NK-92 treated with Interleukin-12 subunit alpha and Interleukin-12 subunit beta, amount 100 ng/mL, for 24 hours (cell line): ENCODE results near the gene COX7A2L.

Experiments used
- DNase-seq: peaks from one replicate; lab custom pipeline; 2025; lab: John Stamatoyannopoulos, UW

Gene COX7A2L

GRCh38 chr2:42317945-42318344 is 43.1 kb downstream of the COX7A2L start:
- DNase-seq: no peak

DNA sequence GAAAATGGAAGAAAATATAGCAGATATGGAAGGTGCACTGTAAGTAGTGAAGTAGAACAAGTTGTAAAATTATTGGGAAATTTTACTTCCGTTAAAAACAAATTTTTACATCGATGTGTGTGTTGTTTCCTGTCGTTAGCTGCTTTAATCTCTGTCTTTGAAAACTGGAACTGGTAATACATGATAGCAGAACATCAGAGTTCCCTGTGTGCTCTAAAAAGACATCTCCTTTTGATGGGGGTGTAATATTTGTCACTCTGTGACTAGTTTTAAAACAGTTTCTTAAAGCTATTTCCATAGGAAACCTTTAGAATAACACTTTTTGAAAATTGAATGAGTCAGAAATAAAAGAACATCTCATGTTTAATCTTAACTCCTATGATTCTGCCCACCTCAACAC is 43.5 kb downstream of the COX7A2L start:
- DNase-seq: no peak

GRCh38 chr2:42316910-42317309 is 44.1 kb downstream of the COX7A2L start:
- DNase-seq: no peak

DNA sequence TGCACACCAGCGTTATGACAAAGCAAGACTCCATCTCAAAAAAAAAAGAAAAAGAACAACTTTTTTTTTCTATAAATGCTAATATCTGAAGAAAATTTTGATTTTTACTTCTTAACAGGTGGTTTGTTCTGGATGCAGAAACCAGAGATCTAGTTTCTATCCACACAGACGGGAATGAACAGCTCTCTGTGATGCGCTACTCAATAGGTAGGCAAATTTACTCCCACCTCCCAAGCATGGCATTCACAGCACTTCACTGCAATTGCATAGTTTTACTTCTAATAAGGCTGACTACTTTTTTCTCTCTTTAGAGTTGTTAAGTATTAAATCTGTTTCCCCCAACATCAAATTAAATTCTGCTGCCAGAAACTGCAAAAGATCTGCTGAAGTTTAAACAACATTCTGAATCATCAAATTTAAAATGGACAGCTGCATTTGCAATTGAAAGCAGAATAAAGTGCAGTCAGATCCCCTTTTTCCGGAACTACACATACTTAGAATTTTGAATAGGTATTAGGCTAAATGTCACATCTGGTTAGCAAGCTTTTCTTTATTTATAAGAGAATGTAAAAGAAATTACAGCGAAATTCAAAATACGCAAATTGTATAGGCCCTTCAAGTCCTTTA is 45.1 kb downstream of the COX7A2L start:
- no peak for DNase-seq

GRCh38 chr2:42314892-42315468 is 46.0 kb downstream of the COX7A2L start:
- no peak for DNase-seq

GRCh38 chr2:42312106-42312505 is 48.9 kb downstream of the COX7A2L start:
- no peak for DNase-seq

- DNase-seq: no peak
Observed at GRCh38 chr2:42310007-42310515, 51.0 kb downstream of the COX7A2L start.

DNA sequence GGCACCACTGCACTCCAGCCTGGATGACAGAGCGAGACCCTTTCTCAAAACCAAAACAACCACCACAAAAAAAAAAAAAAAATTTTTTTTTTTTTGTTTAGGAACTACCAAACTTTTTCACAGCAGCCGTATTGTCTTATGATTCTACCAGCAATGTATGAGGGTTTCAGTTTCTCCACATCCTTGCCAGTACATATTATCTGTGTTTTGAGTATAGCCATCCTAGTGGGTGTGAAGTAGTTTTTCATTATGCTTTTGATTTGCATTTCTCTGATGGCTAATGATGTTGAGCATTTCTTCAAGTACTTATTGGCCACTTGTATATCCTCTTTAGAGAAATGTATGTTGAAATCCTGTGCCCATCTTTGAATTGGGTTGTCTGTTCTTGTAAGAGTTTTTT is 51.7 kb downstream of the COX7A2L start:
- no peak for DNase-seq

DNA sequence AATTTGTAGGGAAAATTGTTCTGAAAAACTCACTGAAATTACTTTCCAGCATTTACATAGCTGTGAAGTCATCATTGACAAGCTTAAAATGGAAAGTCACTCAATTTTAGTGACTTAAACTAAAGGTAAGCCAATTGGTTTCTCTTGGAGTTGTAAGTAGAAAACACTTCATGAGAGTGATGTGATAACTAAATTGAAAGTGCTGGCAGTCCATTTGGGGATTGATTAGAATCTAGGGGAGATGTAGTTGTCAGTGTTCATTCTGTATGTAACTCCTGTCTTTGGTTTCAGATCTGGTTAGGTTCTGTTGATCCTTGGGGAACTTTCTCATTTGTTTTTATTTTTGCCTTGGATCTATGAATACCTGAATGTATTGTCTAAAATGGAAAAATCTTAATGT is 53.8 kb downstream of the COX7A2L start:
- no peak for DNase-seq

- DNase-seq: no peak
Observed at GRCh38 chr2:42304059-42304713, 56.8 kb downstream of the COX7A2L start.

DNA sequence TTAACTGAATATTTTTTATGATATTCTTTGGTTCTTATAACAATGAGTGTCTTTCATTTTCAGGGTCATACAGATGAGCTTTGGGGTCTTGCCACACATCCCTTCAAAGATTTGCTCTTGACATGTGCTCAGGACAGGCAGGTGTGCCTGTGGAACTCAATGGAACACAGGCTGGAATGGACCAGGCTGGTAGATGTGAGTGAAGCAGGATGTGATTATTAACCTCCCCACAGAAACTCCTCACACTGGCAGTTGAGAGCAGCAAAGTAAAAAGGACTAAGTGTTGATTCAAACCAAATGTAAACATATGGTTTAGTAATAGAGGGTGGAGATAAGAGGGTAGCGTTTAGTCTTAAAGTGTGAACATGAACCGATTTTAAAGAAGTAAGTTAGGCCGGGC is 57.8 kb downstream of the COX7A2L start:
- DNase-seq: no peak

DNA sequence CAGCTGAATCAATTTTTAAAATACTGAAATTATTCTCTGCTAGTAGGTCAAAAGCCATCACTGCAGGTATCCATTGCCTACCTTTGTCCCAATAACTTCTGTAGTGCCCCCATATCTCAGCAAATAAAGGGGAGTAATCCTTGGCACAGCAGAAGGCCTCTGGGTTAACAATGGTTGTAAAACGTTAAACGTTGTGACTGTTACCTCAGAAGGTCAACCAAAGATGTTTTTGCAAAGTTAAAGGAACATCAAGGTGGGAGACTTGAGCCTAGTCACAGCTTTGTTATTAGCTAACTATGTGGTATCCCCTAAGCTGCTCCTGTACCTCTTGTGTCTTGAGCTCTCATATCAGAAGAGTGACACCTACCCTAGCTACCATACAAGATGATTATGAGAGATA is 60.5 kb downstream of the COX7A2L start:
- DNase-seq: no peak
